ENCODE results near the gene CALML3. TPM values are rescaled to one million over a fixed set of nuclear protein-coding genes. Genes with fewer than 3 reads are reported as not detected.

The CALML3 gene
- not detected in 2 replicates for total RNA-seq

DNA sequence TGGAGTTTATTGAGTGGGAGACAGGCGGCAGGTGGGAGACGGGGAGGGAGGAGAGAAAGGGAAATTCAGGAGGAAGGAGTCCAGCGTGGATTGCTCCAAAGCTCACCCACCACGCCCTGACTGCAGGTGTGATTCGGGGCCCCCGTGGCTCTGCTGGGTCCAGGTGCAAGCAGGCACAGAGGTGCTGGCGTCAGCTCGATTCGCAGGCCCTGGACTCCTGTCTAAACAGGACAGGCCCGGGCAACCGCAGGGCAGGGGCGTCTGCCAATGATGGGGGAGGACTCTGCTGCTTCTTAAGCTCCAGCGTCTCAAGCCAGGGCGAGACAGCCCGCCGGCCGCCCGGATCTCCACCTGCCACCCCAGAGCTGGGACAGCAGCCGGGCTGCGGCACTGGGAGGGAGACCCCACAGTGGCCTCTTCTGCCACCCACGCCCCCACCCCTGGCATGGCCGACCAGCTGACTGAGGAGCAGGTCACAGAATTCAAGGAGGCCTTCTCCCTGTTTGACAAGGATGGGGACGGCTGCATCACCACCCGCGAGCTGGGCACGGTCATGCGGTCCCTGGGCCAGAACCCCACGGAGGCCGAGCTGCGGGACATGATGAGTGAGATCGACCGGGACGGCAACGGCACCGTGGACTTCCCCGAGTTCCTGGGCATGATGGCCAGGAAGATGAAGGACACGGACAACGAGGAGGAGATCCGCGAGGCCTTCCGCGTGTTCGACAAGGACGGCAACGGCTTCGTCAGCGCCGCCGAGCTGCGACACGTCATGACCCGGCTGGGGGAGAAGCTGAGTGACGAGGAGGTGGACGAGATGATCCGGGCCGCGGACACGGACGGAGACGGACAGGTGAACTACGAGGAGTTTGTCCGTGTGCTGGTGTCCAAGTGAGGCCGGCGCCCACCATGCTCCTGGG is at the start of gene CALML3:
CALML3 (plus strand) TSS at position 321 of the 920 bp plus-strand sequence; CDS start at position 446, 125 bp downstream.

GRCh38 chr10:5499493-5500140 is 25.1 kb upstream of the CALML3 start, which contains the start of gene CALML5:
TSS of gene CALML5 (minus strand) at chr10:5499570. CDS start at chr10:5499438, 132 bp downstream.

Other genes starting within 250 kb of the CALML3 start
- not detected in 2 replicates for gene UCN3, start 160.0 kb upstream of the CALML3 start, total RNA-seq
- gene TUBAL3, start 120.1 kb upstream of the CALML3 start, total RNA-seq, result not detected in 2 replicates
- gene NET1, start 112.4 kb upstream of the CALML3 start, total RNA-seq, result 28.5 and 39.7 TPM in 2 replicates
- not detected in 2 replicates for gene CALML5, start 25.4 kb upstream of the CALML3 start, total RNA-seq
- 9.0 and 11.0 TPM in 2 replicates for gene ASB13, start 141.6 kb downstream of the CALML3 start, total RNA-seq
- 33.2 and 38.3 TPM in 2 replicates for gene TASOR2, start 159.9 kb downstream of the CALML3 start, total RNA-seq